SIG-M5 treated with dmso at 0.1 percent for 504 hours (cell line): ENCODE data around the gene RFC2.

Source experiments
- DNase-seq: peaks from one replicate; lab custom pipeline; 2025; ENCODE audit not compliant: unreplicated experiment; lab: John Stamatoyannopoulos, UW

The RFC2 gene

DNA sequence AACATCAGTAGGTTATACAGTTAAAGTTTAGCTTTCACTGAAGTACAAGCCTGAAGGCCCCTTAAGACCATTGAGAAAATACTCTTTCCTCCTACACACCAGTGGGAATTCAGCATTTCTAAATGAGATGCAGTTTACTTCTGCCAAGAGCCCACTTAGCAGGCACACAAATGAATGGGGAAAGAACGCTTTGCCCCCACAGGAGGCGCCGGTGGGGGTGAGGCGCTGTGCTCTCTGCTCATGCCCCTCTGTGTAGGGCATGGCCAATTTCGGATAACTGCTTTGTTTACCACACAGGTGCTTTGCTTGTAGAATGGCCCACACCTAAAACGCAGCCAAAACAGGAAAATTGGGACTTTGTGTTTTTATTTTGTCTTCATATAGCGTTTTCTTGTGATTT, 60.3 kb downstream of the RFC2 start:
- DNase-seq, result no peak

GRCh38 chr7:74193054-74193453, 61.1 kb downstream of the RFC2 start:
- no peak for DNase-seq

DNA sequence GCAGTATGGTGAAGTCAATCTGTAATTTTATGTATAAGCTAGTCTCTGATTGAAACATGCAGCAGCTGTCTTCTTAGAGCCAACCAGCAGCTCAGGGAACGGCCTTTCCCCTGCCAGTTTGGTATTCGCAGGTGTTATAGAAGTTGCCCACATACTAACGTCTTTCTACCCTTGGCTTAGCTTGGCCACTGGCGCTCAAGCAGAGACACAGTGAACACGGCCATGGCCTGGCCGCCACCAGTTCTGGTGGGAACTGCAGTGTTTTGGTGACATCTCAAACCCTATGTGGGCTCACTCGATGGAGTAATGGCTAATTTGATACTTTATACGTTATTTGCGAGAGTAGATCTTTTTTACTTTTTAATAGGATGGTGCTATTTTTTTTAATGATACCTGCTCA, 63.0 kb downstream of the RFC2 start:
- no peak for DNase-seq

DNA sequence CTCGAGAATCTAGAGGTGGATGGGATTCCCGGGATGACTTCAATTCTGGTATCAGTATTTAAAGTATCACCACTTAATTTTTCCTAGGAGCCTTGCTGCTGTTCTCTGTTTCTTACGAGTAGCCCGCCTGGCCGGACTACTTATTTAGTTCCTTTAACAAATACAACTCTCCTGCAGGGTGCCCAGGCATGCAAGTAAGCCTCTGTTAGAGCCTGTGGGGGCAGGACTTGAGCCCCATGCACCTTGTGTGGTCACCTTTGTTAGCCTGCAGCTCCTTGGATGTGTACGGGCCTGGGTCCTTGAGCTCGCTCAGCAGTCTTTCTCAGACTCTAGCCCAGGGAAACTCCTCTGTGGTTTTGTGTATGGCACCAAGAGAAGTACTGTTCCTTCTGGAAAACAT, 63.9 kb downstream of the RFC2 start:
- DNase-seq, result no peak

GRCh38 chr7:74187915-74188675, 66.1 kb downstream of the RFC2 start:
- DNase-seq, result no peak

- DNase-seq, result no peak
These were observed 68.6 kb downstream of the RFC2 start for GRCh38 chr7:74185636-74186035.

- no peak for DNase-seq
These were observed 69.2 kb downstream of the RFC2 start for GRCh38 chr7:74185016-74185415.

- no peak for DNase-seq
These were observed 70.3 kb downstream of the RFC2 start for GRCh38 chr7:74183653-74184450.

GRCh38 chr7:74183142-74183541, 71.1 kb downstream of the RFC2 start:
- no peak for DNase-seq

GRCh38 chr7:74182453-74183090, 71.6 kb downstream of the RFC2 start:
- no peak for DNase-seq

DNA sequence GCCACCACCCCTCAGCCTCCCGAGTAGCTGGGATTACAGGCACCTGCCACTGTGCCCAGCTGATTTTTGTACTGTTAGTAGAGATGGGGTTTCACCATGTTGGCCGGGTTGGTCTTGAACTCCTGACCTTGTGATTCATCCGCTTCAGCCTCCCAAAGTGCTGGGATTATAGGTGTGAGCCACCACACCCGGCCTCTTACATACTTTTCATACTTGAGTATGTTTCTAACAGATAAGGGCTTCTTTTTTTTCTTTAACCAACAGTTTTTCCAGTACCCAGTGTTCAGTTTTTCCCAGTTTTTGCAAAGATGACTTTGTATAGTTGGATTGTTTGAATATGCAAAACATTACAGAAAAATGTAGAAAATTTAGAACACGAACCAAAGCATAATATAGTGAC, 72.4 kb downstream of the RFC2 start:
- DNase-seq, result no peak
